Dedifferentiated amniotic fluid mesenchymal stem cell (primary cell): Measurements from ENCODE around the gene RGL3.
"Not testable (repeated sequence)": the region's sequence is repeated elsewhere in the genome, so short reads cannot be mapped to it uniquely, and the experiment has no call there.

ENCODE experiments used
- DNase-seq: peaks from one replicate; pipeline ENCODE4 v3.0.0-alpha.2; 2016; ENCODE audit errors: extremely low spot score

The RGL3 gene

GRCh38 chr19:11420429-11421370 is 1.6 kb upstream of the RGL3 start:
- no peak for DNase-seq

- no peak for DNase-seq
Observed at GRCh38 chr19:11418094-11418548, 993 bp downstream of the RGL3 start.

- DNase-seq, result no peak
Observed at GRCh38 chr19:11416346-11417052, 2.6 kb downstream of the RGL3 start.

DNA sequence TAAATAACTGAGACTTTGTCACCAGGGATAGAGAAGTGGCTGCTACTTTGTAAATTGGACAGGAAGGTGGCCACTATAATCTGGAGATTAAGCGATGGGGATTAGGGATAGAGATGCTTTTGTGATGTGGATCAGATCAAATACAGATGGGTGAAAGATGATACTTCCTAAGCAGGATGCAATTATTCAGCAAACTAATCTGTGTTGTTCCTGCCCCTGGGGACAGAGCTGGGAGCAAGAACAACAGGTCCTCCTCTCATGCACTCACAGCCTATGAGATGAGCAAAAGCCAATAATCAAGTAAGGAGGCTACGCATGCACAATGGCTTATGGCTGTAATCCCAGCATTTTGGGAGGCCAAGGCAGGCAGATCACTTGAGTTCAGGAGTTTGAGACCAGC is 4.6 kb downstream of the RGL3 start:
- no peak for DNase-seq

GRCh38 chr19:11410682-11411081 is 8.4 kb downstream of the RGL3 start:
- DNase-seq, result no peak

DNA sequence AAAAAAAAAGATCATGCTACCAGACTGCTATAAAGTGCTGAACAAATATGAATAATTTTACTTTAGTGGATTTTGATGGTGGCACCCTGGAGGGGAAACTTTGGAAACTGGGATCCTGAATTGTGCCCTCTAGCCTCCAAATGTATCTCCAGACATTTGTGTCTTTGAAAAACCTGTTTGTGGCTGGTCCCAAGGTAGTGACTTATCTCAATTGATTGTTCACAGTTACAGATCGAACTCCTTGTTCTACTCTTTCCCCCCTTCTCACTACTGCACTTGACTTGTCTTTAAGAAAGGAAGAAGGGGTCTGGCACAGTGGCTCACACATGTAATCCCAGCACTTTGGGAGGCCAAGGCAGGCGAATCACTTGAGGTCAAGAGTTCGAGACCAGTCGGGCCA is 10.5 kb downstream of the RGL3 start:
- DNase-seq, result no peak

GRCh38 chr19:11406703-11407236 is 12.3 kb downstream of the RGL3 start:
- not testable (repeated sequence) for DNase-seq

DNA sequence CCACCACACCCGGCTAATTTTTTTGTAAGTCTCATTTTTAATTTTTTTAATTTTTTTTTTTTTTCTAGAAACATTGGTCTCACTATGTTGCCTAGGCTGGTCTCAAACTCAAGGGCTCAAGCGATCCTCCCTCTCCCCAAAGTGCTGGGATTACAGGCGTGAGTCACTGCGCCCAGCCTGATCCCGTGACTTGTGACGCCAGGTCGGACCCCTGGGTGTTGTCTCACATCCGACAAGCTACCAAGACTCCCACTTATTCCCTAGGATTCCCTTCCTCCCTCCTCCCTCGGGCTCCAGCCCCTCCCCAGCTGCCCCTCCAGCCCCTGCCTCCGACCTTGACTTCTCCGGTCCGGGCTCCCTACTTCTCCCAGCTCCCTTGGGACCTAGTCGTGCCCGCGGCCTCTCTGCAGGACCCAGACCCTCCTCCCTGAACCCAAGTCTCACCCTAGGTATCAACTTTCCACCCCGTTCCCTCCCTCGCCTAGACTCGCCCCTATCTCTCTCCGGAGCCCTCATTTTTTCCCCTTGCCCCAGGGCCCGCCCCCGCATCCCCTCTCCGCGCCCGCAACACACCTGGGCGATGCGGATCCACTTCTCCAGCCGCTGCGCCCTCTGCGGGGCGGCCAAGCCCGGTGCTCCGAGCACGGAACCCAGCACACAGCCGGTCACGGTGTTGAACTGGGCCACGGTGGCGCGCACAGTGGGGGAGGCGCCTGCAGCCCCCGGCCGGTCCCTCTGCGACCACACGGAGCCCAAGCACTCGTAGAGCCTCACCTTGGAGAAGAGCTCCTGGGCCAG is 13.1 kb downstream of the RGL3 start:
- no peak for DNase-seq

DNA sequence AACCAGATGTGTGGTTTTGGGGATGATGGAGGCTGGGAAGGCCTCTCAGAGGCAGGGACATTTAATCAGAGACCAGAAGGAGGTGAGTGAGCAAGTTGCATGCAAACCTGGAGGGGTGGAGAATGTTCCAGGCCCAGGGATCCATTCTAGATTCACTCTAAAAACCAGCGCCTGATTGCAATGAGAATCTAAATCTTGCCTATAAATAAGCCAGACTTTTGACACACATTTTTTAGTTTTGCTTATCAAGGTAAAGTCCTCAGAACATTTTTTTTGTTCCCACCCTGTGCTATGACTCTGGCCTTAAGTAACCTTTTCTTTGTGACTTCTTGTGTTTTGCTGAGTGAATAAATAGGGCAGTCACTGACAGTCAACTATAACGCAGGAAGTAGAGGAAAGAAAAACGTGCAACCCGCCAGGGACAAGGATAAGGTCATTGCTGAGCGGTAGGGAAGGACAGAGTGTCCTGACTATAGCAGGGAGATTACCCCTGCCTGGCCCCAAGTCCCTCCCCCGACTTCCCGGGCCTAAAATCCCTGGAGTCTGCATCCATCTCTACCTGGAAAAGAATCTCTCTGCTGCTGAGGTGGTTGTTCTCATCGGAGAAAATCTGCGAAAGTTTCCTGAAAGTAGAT is 14.4 kb downstream of the RGL3 start:
- DNase-seq, result no peak

GRCh38 chr19:11401808-11402543 is 17.1 kb downstream of the RGL3 start:
- no peak for DNase-seq

DNA sequence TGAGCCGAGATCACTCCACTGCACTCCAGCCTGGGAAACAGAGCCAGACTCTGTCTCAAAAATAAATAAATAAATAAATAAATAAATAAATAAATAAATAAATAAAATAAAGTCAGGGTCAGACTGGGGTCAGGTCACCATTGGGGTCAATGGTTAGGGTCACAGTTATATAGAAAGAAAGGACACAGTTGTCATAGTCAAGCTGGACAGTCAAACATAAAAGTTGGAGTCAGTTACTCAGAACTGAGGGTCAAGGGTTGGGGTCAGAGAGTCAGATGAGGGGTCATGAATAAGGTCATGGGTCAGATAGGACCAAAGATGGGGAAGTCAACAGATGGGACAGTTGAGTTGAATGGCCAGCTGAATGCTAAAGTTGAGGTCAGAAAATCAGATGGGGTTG is 18.3 kb downstream of the RGL3 start:
- no peak for DNase-seq

DNA sequence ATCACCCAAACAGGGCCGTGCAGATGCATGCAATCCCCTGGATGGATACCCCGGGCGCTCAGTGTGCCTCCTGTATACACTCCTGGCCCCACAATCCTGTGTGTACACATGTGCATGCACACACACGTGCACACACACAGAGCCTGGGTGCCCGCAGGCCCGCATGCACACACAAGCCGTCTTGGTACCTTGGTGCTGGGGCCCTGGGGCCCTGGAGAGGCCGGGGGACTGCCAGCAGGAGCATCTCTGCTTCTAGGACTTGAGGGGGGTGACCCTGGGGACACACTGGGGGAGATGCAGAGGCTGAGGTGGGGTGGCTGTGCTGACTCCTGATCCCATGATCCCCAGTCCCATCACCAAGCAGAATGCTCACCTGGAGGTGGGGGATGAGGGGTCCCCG is 19.4 kb downstream of the RGL3 start:
- DNase-seq, result no peak

GRCh38 chr19:11397089-11397610 is 22.0 kb downstream of the RGL3 start:
- DNase-seq, result no peak

- no peak for DNase-seq
Observed at GRCh38 chr19:11390933-11391680, 28.0 kb downstream of the RGL3 start.

DNA sequence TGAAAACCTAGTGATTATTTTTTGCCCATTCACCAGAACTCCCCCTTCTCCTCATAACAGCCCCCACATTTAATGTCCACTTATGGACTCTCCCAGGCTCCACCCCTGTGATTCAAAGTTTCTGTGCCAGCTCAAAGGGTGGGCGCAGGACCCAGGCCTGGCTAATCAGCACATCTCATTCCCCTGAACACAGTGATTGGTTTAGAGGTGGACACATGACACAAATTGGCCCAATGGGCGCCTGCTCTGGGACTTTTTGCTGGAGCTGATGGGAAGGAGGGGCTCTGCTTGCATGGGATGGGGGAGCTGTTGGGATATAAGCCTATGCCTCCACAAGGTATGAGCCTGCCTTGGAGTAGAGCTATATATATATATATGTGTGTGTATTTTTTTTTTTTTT is 28.8 kb downstream of the RGL3 start:
- DNase-seq, result no peak

DNA sequence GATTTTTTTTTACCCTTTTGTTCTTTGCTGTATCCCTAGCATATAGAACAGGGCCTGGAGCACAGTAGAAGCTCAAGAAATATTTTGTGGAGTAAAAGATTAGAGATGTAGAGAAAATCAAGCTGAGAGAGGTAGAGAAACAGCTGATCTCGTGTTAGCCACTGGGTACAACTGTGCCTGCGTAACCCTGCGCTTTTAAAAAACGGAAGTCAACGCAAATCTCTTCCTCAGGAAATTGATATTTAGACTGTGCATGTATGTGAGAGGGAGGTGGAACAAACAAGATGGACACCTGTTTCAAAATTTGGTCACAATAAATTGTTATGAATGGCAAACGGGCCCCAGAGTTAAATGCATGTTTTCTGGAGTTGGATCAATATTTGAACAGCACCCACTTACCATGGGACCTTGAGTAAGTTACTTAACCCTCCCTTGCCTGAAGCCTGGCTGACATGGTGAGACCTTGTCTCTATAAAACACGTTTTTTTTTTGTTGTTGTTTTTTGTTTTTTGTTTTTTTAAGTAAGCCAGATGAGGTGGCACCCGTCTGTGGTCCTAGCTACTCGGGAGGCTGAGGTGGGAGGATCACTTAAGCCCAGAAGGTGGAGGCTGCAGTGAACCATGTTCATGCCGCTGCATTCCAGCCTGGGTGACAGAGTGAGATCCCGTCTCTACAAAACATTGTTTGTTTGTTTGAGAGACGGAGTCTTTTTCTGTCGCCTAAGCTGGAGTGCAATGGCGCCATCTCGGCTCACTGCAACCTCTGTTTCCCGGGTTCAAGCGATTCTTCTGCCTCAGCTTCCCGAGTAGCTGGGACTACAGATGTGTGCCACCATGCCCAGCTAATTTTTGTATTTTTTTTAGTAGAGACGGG is 31.7 kb downstream of the RGL3 start:
- DNase-seq, result no peak

DNA sequence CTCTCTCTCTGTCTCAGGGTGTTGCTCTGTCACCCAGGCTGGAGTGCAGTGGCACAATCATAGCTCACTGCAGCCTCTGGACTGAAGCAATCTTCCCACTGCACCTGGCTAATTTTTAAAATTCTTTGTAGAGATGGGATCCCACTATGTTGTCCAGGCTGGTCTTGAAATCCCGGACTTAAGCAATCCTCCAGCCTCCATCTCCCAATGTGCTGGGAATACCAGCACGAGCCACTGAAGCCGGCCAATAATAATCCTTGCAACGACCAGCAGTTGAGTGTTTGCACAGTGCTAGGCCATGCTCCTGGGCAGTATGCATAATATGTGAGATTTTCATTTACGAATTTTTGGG is 34.4 kb downstream of the RGL3 start:
- DNase-seq, result no peak

DNA sequence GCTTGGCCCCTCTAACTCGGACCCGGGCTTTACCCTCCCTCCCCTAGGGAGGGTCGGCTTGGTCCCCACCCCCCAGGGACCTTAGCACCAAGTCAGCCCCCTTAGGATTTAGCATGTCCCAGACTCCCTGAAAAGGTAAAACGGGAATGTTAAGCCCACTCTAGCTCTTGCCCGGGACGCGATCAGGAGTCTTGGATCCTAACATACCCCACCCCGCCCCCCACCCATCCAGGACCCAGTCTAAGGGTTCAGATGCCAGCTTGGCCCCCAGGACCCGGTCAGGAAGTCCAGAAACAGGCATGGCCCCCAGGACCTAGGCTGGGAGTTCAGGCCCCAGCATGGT is 35.4 kb downstream of the RGL3 start:
- DNase-seq, result no peak
